Subcutaneous adipose tissue (tissue), 4 donors: ENCODE data around the gene ZNF582. TPM values are rescaled to one million over a fixed set of nuclear protein-coding genes. Genes with fewer than 3 reads are reported as not detected.

ENCODE experiments used
- CTCF ChIP-seq: fragments of 450-650 bp; IDR thresholded peaks from one replicate; pipeline ENCODE4 v1.5.1; 2016; ENCODE audit warnings: low read depth, mild to moderate bottlenecking, control low read depth, antibody characterized with exemption, moderate library complexity
- total RNA-seq, 4 donors: library from RNA; depleted of rRNA; stranded (reverse); fragments of >200 nt; gene quantifications; one replicate each; pipeline ENCODE4 v1.1.0, GENCODE V29; 2016

ZNF582 gene
- total RNA-seq, 4 donors from 2014 or later, result 2.4 to 3.8 (median 3.1) TPM

GRCh38 chr19:56350416-56351045 is 42.8 kb downstream of the ZNF582 start:
- TF ChIP-seq CTCF, result no peak

- no peak for TF ChIP-seq CTCF
These were observed 45.0 kb downstream of the ZNF582 start for GRCh38 chr19:56348289-56348877.

DNA sequence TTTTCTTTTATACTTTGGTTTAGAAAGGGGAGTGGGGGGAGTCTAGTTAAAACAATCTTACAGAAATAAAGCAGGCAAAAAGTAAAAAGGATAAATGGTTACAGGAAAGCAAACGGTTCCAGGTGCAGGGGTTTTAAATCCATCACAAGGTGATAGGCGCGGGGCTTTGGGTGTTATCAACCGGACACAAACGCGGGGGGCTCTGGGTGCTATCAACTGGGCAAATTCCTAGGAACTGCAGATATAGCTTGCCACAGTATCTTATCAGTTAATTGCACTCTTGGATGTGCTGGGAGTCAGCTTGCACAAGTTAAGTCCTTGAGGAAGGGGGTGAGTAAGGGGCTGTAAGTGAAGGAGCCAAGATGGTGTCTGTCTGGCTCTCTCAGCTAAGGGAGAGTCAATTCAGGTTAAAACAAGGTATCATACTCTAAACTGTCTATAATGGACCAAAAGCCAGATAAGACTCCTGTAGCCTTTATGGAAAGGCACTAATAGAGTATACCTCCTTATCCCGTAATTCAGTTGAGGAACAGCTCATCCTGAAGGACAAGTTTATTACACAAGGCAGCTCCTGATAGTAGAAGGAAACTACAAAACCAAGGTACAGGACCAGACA is 46.1 kb downstream of the ZNF582 start:
- TF ChIP-seq CTCF, result no peak

GRCh38 chr19:56341948-56342347 is 51.4 kb downstream of the ZNF582 start:
- no peak for TF ChIP-seq CTCF

GRCh38 chr19:56333506-56333905 is 59.8 kb downstream of the ZNF582 start:
- no peak for TF ChIP-seq CTCF

Other genes starting within 250 kb of the ZNF582 start
- gene GALP, start 217.5 kb downstream of the ZNF582 start, total RNA-seq, result not detected
- not detected for gene ZSCAN5B, start 195.8 kb downstream of the ZNF582 start, total RNA-seq
- not detected for gene ZSCAN5C, start 191.3 kb downstream of the ZNF582 start, total RNA-seq
- gene EDDM13, start 120.8 kb downstream of the ZNF582 start, total RNA-seq, result 1 to 10 TPM in 1 of 4 donors, not detected in 3; 2.3 TPM
- gene ZSCAN5A, start 78.7 kb downstream of the ZNF582 start, total RNA-seq, result 1 to 10 TPM; 5.9 to 10.0 (median 7.0) TPM
- gene ZNF583, start 10.8 kb upstream of the ZNF582 start, total RNA-seq, result 1 to 10 TPM; 4.9 to 10.0 (median 8.5) TPM
- 1 to 10 TPM; 2.9 to 7.9 (median 3.7) TPM for gene ZNF667, start 83.8 kb upstream of the ZNF582 start, total RNA-seq
- 10 to 100 TPM in 1 of 4 donors, 1 to 10 TPM in 3; 3.7 to 10.4 (median 5.4) TPM for gene ZNF471, start 114.3 kb upstream of the ZNF582 start, total RNA-seq
- 10 to 100 TPM in 1 of 4 donors, 1 to 10 TPM in 3; 8.1 to 10.6 (median 9.3) TPM for gene ZFP28, start 145.4 kb upstream of the ZNF582 start, total RNA-seq
- gene ZNF470, start 173.9 kb upstream of the ZNF582 start, total RNA-seq, result 1 to 10 TPM; 1.9 to 3.3 (median 2.8) TPM
- 1 to 10 TPM; 5.1 to 9.0 (median 7.9) TPM for gene ZNF71, start 201.8 kb upstream of the ZNF582 start, total RNA-seq
- not detected for gene SMIM17, start 249.6 kb upstream of the ZNF582 start, total RNA-seq